ENCODE results near the gene NFS1. TPM values are rescaled to one million over a fixed set of nuclear protein-coding genes. Genes with fewer than 3 reads are reported as not detected.
A peak's percentile ranks its signal among the peaks of the same experiment; 100 is the strongest.
"Not testable (repeated sequence)": the region's sequence is repeated elsewhere in the genome, so short reads cannot be mapped to it uniquely, and the experiment has no call there.

The NFS1 gene
- 10 to 100 TPM; 39.7 to 73.2 (median 47.3) TPM for total RNA-seq

- TF ChIP-seq CTCF (IDR thresholded peaks at IDR 0.05) (peak in 1 of 2 donors; percentile 24), EP300 (IDR thresholded peaks at IDR 0.05) (no peak), POLR2AphosphoS5 (IDR thresholded peaks at IDR 0.05) (peak in 2 of 3 donors; percentile 43 to 70), POLR2A (IDR thresholded peaks at IDR 0.05) (peak in 1 of 2 donors; percentile 72)
- Histone ChIP-seq H3K36me3 (peaks cover 41% of the 10 kb centered on the region), H3K27me3 (no peaks in the 10 kb centered on the region), H3K27ac (peak within 1 kb of the TSS; percentile 89), H3K4me3 (peak within 1 kb of the TSS; percentile 81), H3K4me1 (peaks cover 29% of the 10 kb centered on the region), H3K9me3 (no peaks in the 10 kb centered on the region)
- WGBS = 0% methylated on average over 4 of the region's 81 CpGs
- DNase-seq (ENCODE audit: low spot score in 2 of 2) = peak; percentile 91 to 93
Observed at GRCh38 chr20:35699127-35699956, at the start of gene NFS1, which contains the start of gene ROMO1. TSS of gene NFS1 (minus strand) at chr20:35699352. CDS start at chr20:35699288, 64 bp downstream. TSS of gene ROMO1 (plus strand) at chr20:35699405. CDS start at chr20:35699633, 228 bp downstream.

DNA sequence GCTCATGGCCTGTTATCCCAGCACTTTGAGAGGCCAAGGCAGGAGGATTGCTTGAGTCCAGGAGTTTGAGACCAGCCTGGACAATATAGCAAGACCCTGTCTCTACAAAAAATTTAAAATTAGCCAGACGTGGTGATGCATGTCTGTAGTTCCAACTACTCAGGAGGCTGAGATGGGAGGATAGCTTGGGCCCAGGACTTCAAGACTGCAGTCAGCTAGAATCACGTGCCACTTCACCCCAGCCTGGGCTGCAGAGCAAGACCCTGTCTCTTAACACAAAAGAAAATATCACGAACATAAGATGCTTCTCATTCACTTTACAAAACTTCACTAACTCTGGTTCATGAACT lies 45.3 kb upstream of the NFS1 start:
- peak overlapping the region; percentile 86 for H3K4me3 ChIP-seq
- H3K4me1 ChIP-seq = peaks cover 28% of the 10 kb centered on the region
- peaks cover 12% of the 10 kb centered on the region for H3K36me3 ChIP-seq
- H3K27me3 ChIP-seq; H3K9me3 ChIP-seq; DNase-seq (ENCODE audit: low spot score in 2 of 2): not testable (repeated sequence)
- 93% methylated on average over 3 of the region's 3 CpGs for WGBS
- peak overlapping the region; percentile 100 for H3K27ac ChIP-seq

DNA sequence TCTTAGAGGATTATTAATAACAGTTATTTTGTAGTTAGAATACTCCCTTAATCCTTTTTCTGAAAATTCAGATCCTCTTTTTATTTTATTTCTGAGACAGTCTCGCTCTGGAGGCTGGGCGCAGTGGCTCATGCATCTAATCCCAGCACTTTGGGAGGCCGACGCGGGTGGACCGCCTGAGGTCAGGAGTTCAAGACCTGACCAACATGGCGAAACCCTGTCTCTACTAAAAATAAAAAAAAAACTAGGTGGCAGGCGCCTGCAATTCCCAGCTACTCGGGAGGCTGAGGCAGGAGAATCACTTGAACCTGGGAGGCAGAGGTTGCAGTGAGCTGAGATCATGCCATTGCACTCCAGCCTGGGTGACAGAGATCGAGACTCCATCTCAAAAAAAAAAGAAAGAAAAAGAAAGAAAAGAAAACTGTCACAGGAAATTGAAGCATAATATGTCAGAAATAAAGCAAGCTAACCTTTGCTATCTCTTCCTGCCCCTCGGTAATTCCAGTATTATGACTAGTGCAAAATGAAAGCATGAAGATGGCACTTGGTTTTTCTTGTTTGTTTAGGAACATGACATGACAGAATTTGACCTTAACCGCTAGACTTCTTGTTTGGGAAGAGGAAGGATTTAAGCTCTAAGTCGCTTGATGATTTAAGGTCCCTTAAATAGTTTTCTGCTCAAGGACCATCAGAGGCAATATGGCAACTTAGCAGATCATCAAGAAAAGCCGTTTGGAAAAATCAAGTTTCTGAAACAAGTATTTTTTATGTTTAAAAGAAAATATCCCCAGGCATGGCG lies 44.7 kb upstream of the NFS1 start:
- H3K27ac ChIP-seq = peak overlapping the region; percentile 100
- H3K4me3 ChIP-seq = peak overlapping the region; percentile 86
- H3K36me3 ChIP-seq = peaks cover 18% of the 10 kb centered on the region
- H3K4me1 ChIP-seq = peaks cover 34% of the 10 kb centered on the region
- H3K27me3 ChIP-seq = no peaks in the 10 kb centered on the region
- no peak for DNase-seq (ENCODE audit: low spot score in 2 of 2)
- TF ChIP-seq EP300 (IDR thresholded peaks at IDR 0.05) (no peak), POLR2AphosphoS5 (IDR thresholded peaks at IDR 0.05) (no peak), CTCF (IDR thresholded peaks at IDR 0.05) (no peak), POLR2A (IDR thresholded peaks at IDR 0.05) (no peak)
- WGBS = 76% methylated on average over 15 of the region's 15 CpGs
- H3K9me3 ChIP-seq = no peaks in the 10 kb centered on the region

GRCh38 chr20:35742741-35743523 lies 43.8 kb upstream of the NFS1 start:
- H3K4me1 ChIP-seq = peaks cover 43% of the 10 kb centered on the region
- 3% methylated on average over 8 of the region's 8 CpGs for WGBS
- H3K27ac ChIP-seq = peak overlapping the region; percentile 100
- no peaks in the 10 kb centered on the region for H3K27me3 ChIP-seq
- peak overlapping the region; percentile 86 for H3K4me3 ChIP-seq
- no peaks in the 10 kb centered on the region for H3K9me3 ChIP-seq
- H3K36me3 ChIP-seq = peaks cover 27% of the 10 kb centered on the region
- TF ChIP-seq POLR2AphosphoS5 (IDR thresholded peaks at IDR 0.05) (no peak), EP300 (IDR thresholded peaks at IDR 0.05) (no peak), CTCF (IDR thresholded peaks at IDR 0.05) (no peak), POLR2A (IDR thresholded peaks at IDR 0.05) (no peak)
- DNase-seq (ENCODE audit: low spot score in 2 of 2) = no peak

DNA sequence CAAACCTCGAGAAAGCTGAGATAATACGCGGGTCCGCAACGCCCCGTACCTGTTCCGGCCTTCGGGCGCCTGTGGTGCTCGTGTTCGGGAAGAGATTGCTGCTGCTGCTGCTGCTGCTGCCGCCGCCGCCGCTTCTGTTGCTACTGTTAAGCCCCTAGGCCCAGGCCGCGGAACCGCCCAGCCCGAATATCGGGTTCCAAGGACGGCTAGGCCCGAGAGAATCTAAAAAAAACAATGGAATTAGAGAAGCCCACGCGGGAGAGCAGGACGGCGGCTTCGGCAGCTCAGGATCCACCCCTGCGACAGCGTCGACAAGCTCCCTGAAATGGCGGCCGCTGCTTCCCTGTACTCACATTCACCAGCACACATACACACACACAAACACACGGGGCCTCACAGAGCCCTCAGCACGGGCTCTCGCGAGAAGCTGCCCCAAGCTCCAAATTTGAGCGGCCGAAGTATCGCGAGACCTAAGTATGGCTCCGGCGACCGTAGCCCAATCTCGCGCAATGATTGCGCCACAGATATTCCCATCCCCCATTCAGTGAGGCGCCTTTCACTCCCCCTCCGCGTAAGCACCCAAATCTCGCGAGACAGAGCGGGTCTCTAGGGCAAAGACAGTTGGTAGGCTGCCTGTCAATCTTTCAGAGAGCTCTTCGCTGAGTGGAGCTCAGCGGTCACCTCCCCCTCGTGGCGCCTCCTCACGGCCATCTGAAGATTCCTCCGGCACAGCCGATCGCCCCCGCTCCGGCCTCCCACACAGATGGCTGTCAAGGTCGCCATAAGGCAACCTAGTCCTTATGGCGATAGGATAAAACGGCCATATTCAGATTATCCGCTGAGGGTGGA lies 43.0 kb upstream of the NFS1 start, which contains the start of gene RBM39:
Gene RBM39 (minus strand): TSS at position 369 of the 849 bp plus-strand sequence. CDS start 1,386 bp downstream, outside the sequence.
- no peaks in the 10 kb centered on the region for H3K9me3 ChIP-seq
- H3K4me3 ChIP-seq = peak within 1 kb of the TSS; percentile 86
- peaks cover 45% of the 10 kb centered on the region for H3K4me1 ChIP-seq
- no peaks in the 10 kb centered on the region for H3K27me3 ChIP-seq
- H3K27ac ChIP-seq = peak within 1 kb of the TSS; percentile 100
- WGBS = under 1% methylated on average over 45 of the region's 66 CpGs
- H3K36me3 ChIP-seq = peaks cover 36% of the 10 kb centered on the region
- DNase-seq (ENCODE audit: low spot score in 2 of 2) = peak; percentile 99 to 100
- TF ChIP-seq CTCF (IDR thresholded peaks at IDR 0.05) = peak in 1 of 2 donors; percentile 54
- peak; percentile 95 to 99 (median 98) for TF ChIP-seq POLR2AphosphoS5 (IDR thresholded peaks at IDR 0.05)
- TF ChIP-seq EP300 (IDR thresholded peaks at IDR 0.05) = no peak
- peak; percentile 91 to 97 for TF ChIP-seq POLR2A (IDR thresholded peaks at IDR 0.05)
